ENCODE results near the gene SART3.

GRCh38 chr12:108570743-108571608 lies 10.0 kb upstream of the SART3 start:
- TF ChIP-seq CTCF (optimal IDR thresholded peaks at IDR 0.05 in 1 of 3, IDR thresholded peaks at IDR 0.05 in 1 of 3, conservative IDR thresholded peaks at IDR 0.05 in 1 of 3; ENCODE audit: extremely low read depth in 1 of 3, insufficient read depth in 2 of 3, low read length in 3 of 3) (peak in 2 of 3 experiments; percentile 17 to 34), EZH2 (IDR thresholded peaks at IDR 0.05; ENCODE audit: low read length) (no peak)
